Measurements from ENCODE around the gene RC3H1.
"Not testable (repeated sequence)": the region's sequence is repeated elsewhere in the genome, so short reads cannot be mapped to it uniquely, and the experiment has no call there.

Gene RC3H1

DNA sequence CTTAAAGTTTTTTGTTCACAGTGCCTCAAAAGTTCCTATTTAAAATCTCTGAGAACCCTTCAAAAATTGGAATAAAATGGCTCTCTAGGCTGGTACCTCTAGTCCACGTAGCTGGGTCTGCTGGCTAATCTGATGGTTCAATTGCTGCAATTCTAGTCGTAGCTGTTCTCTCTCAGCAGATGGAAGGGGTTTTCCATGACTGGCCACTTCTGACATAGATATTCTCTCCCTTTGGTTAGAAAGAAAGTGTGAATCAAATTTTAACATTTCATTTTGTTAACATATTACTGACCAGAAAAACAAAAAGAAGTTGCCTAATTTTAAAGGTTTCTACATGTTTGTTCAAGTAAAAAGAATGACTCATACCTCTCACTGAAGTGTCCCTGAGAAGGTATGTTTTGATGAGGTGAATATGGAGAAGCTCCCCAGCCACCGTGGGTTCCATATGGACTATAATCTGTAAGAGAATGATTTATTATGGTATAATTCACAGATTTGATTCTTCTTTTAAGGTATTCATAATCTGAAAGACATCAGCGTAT lies 75.7 kb downstream of the RC3H1 start:
- DNase-seq, result no peak

DNA sequence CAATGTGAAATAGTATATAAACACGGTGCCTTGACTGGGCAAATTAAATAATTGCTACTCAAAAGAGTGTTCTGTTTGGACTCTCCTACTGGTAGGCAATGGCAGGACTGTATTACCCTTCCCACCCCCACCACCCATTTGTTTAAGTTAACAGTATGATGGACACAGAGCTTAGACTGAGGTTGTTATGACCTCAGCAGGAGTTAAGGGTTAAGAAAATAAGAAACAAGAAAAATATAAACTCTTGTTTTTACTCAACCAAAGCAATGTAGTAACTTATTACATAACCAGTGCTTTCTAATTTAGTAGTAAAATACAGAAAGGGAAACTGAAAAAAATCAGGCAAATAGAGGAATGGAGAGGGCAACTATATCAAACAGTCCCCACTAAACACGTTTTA lies 85.1 kb downstream of the RC3H1 start:
- no peak for DNase-seq

DNA sequence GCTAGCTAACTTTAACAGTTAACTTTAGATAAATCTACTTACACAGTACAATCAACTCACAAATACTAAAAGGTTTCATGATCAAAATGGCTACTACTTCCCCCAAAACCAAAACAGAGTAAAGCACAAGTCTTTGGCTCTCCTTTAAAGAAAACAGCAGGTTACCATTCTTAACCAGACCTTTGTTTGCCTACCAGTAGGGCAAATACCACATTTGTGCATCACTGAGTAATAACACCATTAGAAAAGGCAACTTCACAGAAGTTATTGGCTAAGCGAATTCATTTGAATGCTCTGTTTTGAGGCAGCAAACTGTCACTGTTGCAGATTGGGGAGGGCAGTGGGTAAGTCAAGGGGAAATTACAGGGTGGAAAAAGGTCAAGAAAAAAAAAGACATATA lies 87.7 kb downstream of the RC3H1 start:
- no peak for DNase-seq

GRCh38 chr1:173930541-173930940 lies 91.6 kb downstream of the RC3H1 start:
- DNase-seq, result not testable (repeated sequence)

DNA sequence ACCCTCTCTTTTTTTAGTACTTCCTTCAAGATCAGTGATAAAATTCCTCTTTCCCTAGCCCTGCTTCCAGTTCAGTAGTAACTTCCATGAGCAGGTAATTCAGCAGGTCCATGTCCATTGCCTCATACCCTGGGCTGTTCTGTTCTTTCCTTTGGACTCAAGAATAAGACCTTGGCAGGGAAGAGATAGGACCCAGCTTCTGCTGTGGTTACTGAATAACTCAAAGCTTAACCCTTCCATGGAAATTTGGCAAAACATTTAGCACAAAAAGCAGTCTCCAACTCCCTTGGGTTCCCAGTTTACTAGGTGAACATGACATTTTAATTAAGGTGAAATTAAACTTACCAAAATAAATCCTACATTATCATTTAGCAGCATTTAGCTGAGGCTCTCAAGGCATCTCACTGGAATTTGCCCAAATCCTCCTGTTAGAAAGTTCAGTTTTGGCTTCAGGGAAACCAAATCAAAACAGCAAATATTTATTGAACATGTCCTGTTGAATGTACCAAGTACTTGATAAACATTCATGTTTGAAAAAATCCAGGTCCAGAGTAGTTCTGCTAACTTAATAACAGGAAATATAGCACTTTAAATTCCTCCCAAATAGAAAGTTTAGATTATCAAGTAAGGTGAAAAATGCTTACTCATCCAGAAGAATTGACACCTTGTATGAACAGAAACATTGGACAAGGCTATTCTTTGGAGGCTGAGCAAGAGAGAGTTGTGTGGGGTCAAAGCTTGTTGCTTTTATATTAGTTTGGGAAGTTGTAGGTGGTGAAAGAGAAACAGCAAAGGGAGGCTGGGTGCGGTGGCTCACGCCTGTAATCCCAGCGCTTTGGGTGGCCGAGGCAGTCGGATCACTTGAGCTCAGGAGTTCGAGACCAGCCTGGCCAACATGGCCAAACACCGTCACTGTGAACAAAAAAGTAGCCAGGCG lies 96.6 kb downstream of the RC3H1 start:
- no peak for DNase-seq

DNA sequence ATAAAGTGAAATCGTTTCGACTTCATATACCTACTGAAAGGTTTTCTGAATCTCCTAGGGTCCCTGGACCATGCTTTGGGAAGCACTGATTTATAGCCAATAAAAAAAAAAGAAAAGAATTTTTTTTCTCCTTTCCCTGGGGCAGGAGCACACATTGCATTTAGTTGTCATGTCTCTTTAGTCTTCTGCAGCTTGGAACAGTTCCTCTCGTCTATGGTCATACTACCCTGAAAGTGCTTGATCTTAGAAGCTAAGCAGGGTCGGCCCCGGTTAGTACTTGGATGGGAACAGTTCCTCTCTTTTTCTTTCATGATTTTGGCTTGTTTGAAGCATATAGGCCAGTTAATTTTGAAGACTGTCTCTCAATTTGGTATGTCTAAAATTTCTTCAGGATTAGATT lies 101.3 kb downstream of the RC3H1 start:
- DNase-seq, result no peak

GRCh38 chr1:173917635-173918493 lies 104.3 kb downstream of the RC3H1 start:
- DNase-seq, result no peak

DNA sequence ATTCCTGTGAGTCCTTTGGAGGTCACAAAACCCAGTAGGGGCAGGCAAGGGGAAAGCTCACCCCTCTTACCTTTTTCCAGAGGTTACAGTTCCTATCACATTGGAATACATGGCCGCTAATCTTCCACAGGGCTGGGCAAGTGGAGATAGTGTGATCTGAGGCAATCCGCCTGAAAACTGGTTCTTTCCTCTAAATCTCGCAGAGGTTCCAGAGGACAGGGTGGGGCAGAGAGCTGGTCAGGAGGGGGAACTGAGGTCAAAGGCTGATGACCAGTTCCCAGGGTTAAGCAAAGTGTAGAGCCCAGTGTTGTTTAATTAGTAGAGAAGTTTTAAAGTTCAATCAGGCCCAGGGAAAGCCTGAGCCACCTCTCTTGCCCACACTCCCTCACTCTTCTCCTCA lies 105.0 kb downstream of the RC3H1 start, which contains the start of gene SERPINC1:
Gene SERPINC1, minus strand, starts transcription at position 179 of the 400 bp plus-strand sequence. Its CDS starts 68 bp downstream, at position 111.
- no peak for DNase-seq

DNA sequence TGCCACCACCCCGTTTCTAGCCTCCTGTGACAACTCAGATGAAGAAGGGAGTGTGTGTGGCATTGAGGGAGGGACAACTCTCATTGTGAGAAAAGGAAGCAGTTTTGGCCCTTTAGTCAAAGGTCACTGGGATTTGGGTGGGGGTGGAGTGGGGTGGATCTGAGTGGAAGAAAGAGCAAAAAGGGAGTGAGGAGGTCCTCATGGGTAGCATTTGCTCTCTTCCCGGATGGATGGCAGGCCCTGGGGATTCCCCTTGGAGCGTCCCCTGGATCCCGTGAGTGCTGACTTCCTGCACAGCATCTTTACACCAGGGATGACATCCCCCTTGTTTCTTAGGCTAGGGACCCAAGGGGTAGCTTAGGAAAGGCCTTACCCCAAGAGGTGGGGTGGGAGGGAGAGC lies 105.5 kb downstream of the RC3H1 start:
- DNase-seq, result no peak

DNA sequence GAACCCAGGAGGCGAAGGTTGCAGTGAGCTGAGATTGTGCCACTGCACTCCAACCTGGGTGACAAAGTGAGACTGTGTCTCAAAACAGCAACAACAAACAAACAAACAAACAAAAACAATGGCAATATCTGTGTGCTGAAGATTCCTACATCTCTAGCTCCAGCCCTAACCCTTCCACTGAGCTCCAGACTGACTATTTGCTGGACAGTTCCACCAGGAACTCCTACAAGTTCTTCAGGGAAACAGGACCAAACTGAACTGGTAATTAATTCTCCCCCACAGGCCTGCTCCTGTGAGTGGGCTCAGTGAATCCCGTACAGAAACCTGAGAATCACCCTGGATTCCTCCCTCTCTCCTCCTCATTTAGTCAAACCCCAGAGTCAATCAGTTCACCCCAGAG lies 106.6 kb downstream of the RC3H1 start:
- no peak for DNase-seq

DNA sequence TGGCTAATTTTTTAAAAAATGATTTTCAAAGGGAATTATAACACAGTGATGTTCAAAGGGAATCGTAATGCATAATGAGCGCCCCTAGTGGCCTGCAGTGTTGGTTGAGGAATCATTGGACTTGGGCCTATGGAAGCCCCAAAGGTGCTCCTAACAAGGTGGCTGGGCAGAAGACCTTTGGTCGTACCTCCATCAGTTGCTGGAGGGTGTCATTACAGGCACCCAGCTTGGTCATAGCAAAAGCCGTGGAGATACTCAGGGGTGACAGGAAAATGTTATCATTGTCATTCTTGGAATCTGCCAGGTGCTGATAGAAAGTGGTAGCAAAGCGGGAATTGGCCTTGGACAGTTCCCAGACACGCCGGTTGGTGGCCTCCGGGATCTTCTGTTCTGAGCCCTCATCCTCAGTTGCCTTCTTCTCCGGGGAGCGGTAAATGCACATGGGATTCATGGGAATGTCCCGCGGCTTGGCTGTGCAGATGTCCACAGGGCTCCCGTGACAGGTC lies 107.7 kb downstream of the RC3H1 start:
- DNase-seq, result peak; percentile 58

DNA sequence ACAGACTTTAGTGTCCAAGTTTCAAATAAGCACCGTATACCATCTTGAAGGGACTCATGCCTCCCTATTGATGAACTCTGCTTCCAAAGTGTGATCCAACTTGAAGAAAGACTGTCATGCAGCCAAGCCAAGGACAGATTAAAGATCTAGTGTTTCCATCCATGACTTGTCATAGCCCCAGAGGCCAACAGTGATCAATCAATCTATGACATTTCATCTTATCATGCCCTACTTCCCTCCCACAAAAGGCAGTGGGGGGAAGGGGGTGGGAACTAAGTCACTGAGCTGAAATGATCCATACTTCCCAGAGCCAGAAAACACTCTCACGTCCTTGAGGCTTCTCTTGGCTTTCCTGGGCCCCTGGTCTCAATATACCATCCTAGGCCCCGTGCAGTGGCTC lies 109.0 kb downstream of the RC3H1 start:
- DNase-seq, result no peak

DNA sequence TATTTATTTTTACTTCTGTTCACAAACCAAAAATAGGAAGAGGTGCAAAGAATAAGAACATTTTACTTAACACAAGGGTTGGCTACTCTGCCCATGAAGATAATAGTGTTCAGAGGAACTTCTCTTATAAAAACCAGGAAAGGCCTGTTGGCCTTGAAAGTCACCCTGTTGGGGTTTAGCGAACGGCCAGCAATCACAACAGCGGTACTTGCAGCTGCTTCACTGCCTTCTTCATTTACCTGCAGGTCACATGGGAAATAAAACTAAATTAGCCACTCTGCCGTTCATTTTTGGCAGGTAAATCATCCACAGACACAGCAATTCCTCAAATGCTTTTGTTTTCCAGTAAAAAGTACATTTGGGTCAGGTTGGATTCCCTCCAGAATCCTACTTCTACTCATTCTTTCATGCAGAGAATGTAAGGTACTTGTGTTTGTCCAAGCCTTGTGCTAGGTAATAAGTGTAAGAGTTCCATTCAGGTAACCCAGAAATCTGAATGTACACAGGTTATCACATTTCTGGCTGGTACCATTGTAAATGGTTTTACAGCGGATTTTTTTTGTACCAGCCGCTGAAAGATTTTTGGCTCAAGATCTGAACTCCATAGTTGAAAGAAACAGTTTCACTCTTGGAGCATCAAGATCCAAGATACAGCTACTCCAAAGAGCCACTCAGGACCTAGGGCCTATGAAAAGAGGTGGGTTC lies 118.2 kb downstream of the RC3H1 start:
- no peak for DNase-seq

- no peak for DNase-seq
Measured at GRCh38 chr1:173900992-173901391, 121.2 kb downstream of the RC3H1 start.

GRCh38 chr1:173900427-173900826 lies 121.7 kb downstream of the RC3H1 start:
- DNase-seq, result no peak

GRCh38 chr1:173894189-173894588 lies 128.0 kb downstream of the RC3H1 start:
- no peak for DNase-seq

DNA sequence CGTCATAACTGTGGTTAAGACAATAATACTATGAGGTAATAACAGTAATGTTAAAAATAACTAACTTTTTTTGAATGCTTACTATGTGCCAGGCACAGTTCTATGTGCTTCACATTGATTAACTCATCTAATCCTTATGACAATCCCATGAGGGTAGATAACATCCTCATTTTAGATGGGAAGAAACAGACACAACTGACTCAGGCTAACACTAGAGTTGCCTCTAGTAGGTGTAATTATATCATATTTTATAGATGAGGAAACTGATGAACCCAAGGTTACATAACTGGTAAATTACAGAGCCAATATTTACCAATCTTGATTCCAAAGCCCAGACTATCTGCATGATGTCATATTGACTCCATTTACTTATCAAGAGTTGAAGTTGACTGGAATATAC lies 128.5 kb downstream of the RC3H1 start:
- no peak for DNase-seq

GRCh38 chr1:173889885-173890284 lies 132.3 kb downstream of the RC3H1 start:
- no peak for DNase-seq

- DNase-seq, result no peak
Measured at GRCh38 chr1:173888749-173889148, 133.4 kb downstream of the RC3H1 start.

DNA sequence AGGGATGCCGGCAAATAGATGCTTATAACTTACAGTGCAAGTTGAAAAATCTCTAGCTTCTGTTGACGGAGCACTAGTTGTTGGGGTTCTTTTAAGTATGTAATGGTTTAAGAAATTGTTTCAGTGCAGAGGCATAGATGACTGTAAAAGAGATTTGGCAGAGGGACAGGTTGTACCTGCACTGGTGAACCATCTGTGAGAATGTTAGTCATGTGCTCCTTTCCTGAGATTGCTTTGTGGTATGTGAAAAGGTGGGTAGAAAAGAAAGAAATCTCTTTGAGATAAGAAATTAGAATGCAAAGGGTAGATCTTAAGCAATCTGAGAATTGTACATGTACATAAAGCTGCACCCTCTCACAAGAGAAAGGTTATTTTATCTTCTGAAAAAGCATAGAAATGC lies 134.5 kb downstream of the RC3H1 start:
- DNase-seq, result no peak

- DNase-seq, result no peak
Measured at GRCh38 chr1:173886746-173887611, 135.2 kb downstream of the RC3H1 start.

DNA sequence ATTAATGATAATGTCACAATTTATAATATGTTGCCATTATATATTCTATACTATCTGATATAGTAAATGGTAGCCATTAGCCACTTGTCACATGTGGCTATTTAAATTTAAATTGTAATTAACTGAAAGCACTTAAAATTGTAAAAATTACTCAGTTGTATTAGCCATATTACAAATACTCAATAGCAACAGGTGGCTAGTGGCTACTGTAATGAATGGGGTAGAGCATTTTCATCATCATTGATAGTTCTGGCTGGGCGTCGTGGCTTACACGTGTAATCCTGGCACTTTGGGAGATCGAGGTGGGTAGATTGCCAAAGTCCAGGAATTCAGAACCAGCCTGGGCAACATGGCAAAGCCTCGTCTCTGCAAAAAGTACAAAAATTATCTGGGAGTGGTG lies 137.5 kb downstream of the RC3H1 start:
- DNase-seq, result no peak
